Stimulated activated naive CD8-positive, alpha-beta T cell treated with anti-CD3 and anti-CD28 coated beads, Interleukin-15, Interleukin-2, amounts not matched to agents 100 U/mL and 50 U/mL, for 24 hours (primary cell): ENCODE measurements around the gene CDH12.

Experiments
- ATAC-seq: fragments of 150-1000 bp; cut with Tn5 transposase; one replicate; pipeline ENCODE4 v1.10.0; 2021
- DNase-seq: peaks from one replicate; pipeline ENCODE4 v3.0.0; 2021

Gene CDH12

DNA sequence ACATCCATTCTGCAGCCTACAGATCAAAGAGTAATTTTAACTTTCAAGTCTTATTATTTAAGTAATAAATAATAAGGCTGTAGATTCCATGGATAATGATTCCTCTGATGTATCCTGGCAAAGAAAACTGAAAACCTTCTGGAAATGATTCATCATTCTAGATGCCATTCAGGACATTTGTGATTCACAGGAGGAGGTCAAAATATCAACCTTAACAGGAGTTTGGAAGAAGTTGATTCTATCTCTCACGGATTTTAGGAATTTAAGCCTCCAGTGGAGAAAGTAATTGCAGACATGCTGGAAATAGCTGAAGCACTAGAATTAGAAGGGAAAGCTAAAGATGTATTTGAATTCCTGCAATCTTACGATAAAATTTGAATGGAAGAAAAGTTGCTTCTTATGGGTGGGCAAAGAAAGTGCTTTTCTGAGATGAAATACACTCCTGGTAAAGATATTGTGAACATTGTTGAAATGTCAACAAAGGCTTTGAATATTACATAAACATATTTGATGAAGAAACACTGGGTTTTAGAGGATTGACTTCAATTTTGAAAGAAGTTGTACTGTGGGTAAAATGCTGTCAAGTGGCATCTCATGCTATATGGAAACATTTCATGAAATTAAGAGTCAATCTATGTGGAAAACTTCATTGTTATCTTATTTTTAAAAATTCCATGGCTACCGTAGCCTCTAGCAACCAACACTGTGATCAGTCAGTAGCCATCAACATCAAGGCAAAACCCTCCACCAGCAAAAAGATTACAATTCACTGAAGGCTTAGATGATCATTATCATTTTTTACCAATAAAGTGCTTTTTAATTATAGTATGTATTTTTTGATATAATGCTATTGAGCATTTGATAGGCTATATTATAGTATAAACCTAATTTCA is 1141.0 kb downstream of the CDH12 start:
- ATAC-seq (no peak), DNase-seq (no peak)

DNA sequence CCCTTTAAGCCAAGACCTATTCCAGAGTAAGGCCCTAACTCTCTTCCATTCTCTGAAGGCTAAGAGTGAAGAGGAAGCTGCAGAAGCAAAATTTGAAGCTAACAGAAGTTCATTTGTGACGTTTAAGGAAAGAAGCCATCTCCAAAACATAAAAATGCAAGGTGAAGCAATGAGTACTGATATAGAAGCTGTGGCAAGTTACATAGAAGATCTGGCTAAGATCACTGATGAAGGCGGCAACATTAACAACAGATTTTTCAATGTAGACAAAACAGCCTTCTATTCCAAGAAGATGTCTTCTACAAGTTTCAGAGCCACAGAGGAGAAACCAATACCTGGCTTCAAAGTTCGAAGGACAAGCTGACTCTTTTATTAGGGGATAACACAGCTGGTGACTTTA is 1143.4 kb downstream of the CDH12 start:
- ATAC-seq (no peak), DNase-seq (no peak)

DNA sequence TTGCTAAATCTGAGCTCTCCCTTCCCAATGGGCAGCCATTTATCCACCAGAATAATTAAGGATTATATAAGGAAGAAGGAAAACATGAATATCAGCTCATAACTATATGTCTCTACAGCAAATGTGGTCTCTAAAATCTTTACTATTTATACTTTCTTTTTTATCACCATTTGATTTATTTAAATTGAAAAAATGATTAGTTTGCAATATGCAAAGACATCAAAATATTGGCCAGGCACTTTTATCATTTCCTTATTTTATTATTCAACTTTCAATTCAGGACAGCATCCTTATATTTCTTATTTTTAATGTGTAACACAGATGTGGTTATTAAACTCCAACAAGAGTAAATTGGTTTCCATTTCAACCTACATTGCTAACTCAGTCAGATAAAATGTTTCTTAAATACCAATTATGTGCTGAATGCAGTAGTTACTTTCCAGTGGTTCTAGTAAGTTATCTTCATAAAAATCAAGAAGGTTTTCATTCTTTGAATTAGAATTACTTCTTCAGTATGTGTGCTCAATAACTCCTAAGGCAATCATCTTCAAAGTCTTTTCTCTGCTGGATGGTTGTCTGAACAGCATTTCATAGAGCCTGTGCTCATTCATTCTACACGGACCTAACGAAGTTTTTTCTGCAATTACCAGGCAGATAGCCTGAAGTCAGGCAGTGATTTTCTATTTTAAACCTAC is 1148.0 kb downstream of the CDH12 start:
- DNase-seq (no peak), ATAC-seq (no peak)

DNA sequence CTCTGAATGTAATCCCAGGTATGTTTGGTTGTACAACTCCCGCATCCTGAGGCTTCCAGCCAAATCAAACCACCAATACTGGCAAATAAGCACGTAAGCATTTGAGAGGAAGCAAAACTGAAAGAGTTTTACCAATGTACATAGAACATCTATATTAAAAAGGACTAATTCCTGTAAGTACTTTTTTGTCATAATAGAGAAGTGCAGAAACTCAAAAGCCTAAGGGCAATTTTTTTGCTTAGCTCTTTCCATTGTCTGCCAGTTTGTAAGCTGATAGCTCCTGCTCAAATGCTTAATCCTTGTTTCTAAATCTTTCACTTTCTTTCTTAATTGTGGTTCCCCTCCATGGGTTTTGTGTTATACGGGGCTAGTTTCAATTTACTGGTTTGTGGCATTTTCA is 1151.8 kb downstream of the CDH12 start:
- ATAC-seq, result no peak

More for the DNA sequence above, 1151.8 kb downstream of the CDH12 start:
- DNase-seq, result no peak
